ENCODE measurements around the gene DLK1.

Gene DLK1

DNA sequence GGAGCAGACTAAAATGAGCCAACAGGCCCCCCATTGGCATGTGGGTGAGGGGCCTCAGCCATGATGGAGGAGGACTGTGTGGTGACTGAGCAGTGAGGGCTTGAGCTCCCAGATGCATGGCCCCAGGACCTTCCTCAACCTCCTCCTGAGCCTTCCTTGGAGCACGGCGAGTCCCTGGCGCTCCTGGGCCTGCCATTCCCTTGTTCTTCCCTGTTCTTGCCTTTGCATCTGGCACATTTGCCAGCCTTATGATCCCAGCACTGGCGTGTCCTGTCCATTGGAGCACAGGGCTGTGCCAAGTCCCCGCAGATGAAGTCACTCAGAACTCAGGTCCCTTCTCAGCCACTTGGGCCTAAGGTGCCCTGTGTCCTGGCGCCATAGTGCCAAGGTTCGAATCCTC is 58.9 kb downstream of the DLK1 start:
- Histone ChIP-seq H2AFZ (ENCODE audit: low read depth, low read length) (no peak overlapping the region), H3K4me3 (ENCODE audit: low read length) (no peak overlapping the region), H3K36me3 (ENCODE audit: insufficient read depth, low read length) (no peaks in the 10 kb centered on the region), H3K9me3 (ENCODE audit: low read length) (no peaks in the 10 kb centered on the region), H3K27me3 (ENCODE audit: insufficient read depth, low read length) (no peaks in the 10 kb centered on the region), H3K4me1 (ENCODE audit: insufficient read depth, low read length) (peaks cover 15% of the 10 kb centered on the region)

- H3K36me3 ChIP-seq (ENCODE audit: insufficient read depth, low read length), result no peaks in the 10 kb centered on the region
- H2AFZ ChIP-seq (ENCODE audit: low read depth, low read length), result no peak overlapping the region
- no peaks in the 10 kb centered on the region for H3K27me3 ChIP-seq (ENCODE audit: insufficient read depth, low read length)
- H3K9me3 ChIP-seq (ENCODE audit: low read length), result no peaks in the 10 kb centered on the region
- no peak overlapping the region for H3K4me3 ChIP-seq (ENCODE audit: low read length)
- peaks cover 15% of the 10 kb centered on the region for H3K4me1 ChIP-seq (ENCODE audit: insufficient read depth, low read length)
These were observed 59.4 kb downstream of the DLK1 start for GRCh38 chr14:100786131-100786530.

GRCh38 chr14:100786576-100787219 is 60.0 kb downstream of the DLK1 start:
- Histone ChIP-seq H2AFZ (ENCODE audit: low read depth, low read length) (no peak overlapping the region), H3K4me3 (ENCODE audit: low read length) (no peak overlapping the region), H3K4me1 (ENCODE audit: insufficient read depth, low read length) (peaks cover 15% of the 10 kb centered on the region), H3K9me3 (ENCODE audit: low read length) (no peaks in the 10 kb centered on the region), H3K36me3 (ENCODE audit: insufficient read depth, low read length) (no peaks in the 10 kb centered on the region), H3K27me3 (ENCODE audit: insufficient read depth, low read length) (no peaks in the 10 kb centered on the region)

- Histone ChIP-seq H2AFZ (ENCODE audit: low read depth, low read length) (no peak overlapping the region), H3K4me1 (ENCODE audit: insufficient read depth, low read length) (peaks cover 15% of the 10 kb centered on the region), H3K27me3 (ENCODE audit: insufficient read depth, low read length) (no peaks in the 10 kb centered on the region), H3K36me3 (ENCODE audit: insufficient read depth, low read length) (no peaks in the 10 kb centered on the region), H3K4me3 (ENCODE audit: low read length) (no peak overlapping the region), H3K9me3 (ENCODE audit: low read length) (no peaks in the 10 kb centered on the region)
These were observed 61.0 kb downstream of the DLK1 start for GRCh38 chr14:100787659-100788058.
